NCI-H510A treated with DMSO at 0.1 percent for 48 hours (cell line): ENCODE measurements around the gene KCNT2.

Source experiments
- DNase-seq: peaks from one replicate; lab custom pipeline; 2025; lab: John Stamatoyannopoulos, UW

KCNT2 gene

GRCh38 chr1:196399713-196400112, 208.5 kb downstream of the KCNT2 start:
- DNase-seq, result no peak

GRCh38 chr1:196393742-196394141, 214.5 kb downstream of the KCNT2 start:
- DNase-seq, result no peak

DNA sequence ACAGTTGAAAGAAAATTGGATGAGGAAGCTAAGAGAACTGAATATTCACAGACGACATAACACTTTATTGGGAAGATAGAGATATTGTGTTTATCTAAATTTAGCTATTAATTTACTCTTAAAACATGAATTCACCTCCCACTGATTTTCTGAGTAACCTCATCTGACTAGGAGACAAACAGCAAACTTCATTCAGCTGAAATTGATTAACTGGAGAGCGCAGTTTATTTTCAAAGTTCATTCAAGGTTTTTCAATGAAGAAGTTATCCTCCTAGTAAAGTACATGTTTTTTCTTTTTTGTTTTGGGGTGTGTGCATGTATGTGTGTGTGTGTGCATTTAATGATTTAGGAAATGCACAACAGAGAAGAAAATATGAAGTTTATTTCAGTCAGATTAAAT, 215.0 kb downstream of the KCNT2 start:
- DNase-seq, result no peak

DNA sequence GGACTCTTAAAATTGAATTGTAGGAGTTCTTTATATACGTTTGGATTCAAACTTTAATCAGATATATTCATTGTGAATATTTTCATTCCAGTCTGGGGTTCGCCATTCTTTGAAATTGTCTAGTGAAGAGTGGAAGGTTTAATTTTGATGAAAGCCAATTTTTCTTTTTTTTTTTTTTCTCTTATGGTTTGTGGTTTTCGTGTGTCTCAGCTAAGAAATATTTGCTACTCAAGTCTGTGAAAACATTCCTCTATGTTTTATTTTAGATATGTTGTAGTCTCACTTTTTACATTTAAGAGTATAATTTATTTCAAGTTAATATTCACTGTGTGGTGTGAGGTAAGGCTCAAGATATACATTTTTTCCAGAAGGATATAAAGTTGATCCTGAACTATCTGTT, 220.5 kb downstream of the KCNT2 start:
- DNase-seq, result no peak

DNA sequence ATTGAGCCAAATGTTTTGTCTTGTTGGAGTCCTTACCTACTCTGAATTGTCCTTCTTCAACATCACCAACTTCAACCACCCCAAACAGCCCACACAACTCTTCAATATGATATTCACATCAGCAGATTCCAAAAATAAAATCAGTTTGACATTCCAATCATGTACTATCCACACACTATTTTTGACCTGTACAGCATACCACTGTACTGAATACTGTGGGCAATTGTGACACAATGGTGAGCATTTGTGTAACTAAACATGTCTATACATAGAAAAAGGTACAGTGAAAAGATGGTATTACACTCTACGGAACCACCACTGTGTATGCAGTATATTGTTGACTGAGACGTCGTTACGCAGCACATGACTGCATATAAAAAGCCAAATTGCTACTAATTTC, 223.1 kb downstream of the KCNT2 start:
- no peak for DNase-seq

DNA sequence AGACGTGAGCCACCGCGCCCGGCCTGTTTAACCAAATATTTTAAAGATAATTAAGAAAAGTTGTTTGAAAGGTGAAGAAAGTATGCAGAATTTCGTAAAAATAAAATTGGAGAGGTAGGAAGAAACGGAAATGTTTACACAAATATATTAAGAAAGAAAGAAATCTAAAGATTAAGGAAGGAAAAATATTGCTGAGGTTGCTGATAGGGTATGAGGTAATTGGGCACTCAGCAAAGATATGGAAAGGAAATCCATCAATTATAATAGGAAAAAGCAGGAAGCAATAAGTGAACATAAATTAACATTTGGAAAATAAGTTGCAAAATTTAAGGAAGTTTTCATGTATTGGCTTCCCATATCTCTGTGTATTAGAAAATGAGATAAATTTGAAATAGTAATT, 225.9 kb downstream of the KCNT2 start:
- no peak for DNase-seq

- peak; percentile 17 for DNase-seq
These were observed 226.7 kb downstream of the KCNT2 start for GRCh38 chr1:196381544-196381943.

GRCh38 chr1:196380316-196380715, 227.9 kb downstream of the KCNT2 start:
- DNase-seq, result peak; percentile 57

DNA sequence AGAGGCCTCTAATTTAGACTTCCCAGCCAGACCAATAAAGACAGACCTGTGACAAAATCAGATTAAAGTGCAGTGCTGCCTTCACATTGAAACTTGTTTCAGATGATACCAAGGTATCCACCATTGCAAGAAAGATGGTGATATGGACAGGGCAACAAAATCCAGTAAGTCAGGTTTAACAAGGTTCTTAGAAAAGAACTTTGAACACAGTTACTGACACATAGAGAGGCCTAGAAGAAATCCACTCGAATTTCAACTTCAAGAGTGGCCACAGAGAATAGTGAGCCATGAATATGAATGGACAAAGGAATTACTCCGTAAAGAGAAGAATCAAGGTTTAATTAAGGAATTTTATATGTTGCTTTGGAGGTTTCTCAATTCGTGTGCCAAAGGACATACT, 230.4 kb downstream of the KCNT2 start:
- DNase-seq, result peak; percentile 28

- no peak for DNase-seq
These were observed 231.5 kb downstream of the KCNT2 start for GRCh38 chr1:196376630-196377328.

DNA sequence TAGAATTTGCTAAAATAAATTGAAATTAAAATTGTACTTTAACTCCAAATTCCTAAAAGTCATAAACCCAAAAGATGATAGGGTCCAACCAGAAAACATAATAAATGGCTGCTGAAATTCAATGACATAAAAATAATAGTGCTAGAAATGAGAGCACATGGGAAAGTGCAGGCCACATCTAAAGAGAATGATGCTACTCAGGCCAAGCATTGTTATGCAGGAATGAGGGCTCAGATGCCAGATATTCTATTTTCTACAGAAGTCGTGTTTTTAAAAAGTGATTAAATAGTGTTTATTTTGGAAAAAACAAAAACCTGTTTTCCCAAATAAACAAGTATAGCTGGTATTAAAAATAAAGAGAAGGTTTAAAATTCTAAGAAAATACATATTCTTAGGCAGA, 234.4 kb downstream of the KCNT2 start:
- DNase-seq, result no peak

DNA sequence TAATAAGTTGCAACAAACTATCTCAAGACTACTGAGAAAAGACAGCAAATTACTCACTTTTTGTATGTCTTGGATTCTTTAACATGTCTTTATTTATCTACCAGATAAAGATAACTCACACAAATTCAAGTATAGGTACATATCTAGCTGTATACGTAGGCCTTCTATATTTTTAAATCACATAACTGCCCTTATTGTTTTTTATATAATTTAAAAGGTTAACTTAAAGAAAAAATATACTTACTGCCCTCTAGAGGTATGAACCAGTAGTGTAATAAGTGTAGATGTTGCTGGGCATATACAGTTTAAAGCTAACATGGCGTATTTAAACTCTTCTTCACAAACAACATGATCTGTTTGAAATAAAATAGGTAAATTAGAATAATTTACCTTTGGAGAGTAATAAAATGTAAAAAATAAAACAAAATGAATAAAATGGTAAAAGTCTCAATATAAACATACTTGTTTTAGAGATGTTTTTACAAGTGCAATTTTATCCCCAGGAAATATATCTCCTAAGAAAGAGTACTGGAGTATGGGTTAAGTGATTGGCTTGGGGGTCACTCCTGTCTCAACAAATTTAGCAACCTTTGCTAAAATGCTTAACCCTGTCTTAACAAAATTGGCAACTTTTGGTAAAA, 235.2 kb downstream of the KCNT2 start:
- DNase-seq, result peak; percentile 38

GRCh38 chr1:196367838-196368237, 240.4 kb downstream of the KCNT2 start:
- no peak for DNase-seq

GRCh38 chr1:196366817-196367495, 241.3 kb downstream of the KCNT2 start:
- DNase-seq, result no peak

DNA sequence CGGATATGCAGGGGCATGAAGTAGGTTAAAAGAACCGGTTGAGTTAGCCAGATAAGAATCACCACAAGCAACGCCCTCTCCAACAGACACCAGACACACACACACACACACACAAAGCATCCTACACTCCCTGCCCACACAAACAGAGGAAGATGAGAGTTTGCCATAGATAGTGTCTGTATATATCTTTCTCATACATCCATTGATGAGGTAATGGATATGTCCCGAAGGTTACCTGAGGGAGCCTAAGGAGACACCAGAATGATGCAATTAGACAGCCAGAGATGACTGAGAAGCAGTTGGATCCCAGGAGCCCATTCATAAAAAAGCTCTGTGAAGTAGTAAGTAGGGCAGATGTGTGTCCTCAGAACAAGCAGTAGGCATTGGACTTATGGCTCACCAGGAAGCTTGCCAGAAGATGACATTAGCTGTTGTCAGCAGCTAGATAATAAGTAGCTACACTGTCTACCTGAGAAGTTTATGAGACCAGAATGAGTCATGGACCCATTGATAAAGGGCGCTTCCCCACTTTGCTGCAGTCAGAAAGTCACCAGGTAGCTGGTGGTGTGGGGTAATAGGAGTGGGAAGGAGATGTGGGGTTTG, 247.0 kb downstream of the KCNT2 start:
- no peak for DNase-seq

- DNase-seq, result no peak
These were observed 250.3 kb downstream of the KCNT2 start for GRCh38 chr1:196357913-196358312.

GRCh38 chr1:196355206-196355786, 252.9 kb downstream of the KCNT2 start:
- DNase-seq, result peak; percentile 14

DNA sequence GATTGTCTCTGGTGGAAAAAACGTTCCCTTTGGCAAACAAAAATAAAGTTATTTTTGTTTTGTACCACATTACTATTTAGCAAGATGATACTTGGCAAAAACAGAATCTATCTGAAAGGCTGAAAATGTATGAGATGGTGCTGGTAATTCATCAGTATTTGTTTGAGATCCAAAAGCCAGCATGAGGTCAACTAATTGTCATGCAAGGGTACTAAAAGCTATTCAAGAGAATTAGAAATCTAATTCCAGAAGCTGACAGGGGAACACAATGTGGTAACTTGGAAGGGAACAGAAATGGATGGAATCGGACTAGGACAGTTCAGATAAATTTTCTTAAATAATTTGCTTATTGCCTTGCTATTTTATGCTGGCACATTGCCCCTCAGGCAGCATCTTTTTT, 263.8 kb downstream of the KCNT2 start:
- no peak for DNase-seq

DNA sequence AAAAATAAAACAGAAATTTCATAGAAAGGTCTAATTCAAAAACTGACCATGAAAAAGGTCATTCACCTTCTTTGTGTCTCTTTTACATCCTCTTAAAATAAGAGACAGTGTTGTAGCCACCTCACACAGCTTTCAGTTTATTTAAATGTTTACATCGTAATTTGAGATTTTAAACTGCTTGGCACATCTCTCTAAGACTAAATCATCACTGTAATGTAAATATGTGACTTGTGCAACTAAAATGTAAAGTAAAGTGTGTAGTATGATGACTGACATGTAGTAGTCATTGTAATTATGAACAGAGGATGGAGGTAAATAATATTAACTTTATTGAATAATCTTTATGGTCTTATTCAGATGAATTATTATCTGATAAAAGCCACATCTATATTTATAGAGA, 283.9 kb downstream of the KCNT2 start:
- peak; percentile 27 for DNase-seq

DNA sequence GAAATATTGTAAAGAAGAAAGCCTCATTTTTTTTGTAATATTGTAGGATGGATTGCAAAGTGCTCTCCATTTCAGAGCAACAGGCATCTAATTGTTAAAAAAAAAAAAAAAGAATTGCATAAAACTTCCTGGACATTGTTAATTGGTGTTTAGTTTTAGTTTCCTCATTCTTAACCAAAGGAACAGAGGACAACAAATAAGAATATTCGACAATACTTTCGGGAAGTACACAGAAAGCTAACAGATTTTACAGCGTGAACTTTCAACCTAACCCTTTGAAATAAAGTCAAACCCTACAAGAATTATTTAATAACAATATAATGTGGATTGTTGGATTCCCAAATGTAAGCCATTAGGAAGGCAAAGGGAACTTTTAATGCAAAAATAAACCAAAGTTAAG, 284.4 kb downstream of the KCNT2 start:
- DNase-seq, result no peak

DNA sequence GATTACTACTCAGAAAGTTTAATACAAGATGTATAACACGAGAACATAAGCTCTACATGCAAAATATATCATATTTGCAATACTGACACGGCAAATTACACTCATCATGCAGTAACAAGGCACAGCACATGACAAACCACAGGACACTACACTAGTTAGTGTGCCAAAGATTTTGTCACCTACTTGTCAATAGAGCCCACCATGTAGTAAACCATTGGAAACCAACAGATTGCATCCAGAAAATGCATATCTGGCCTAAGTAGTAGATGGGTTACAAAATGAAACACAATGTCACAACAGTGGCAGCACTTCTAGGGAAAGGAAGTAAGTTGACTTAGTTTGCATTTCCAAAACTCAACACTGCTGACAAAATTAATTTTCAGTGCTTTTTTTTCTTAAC, 288.9 kb downstream of the KCNT2 start:
- DNase-seq, result no peak
